Endothelial cell (in vitro differentiated cells): ENCODE measurements around the gene KIR2DL1. TPM values are rescaled to one million over a fixed set of nuclear protein-coding genes. Genes with fewer than 3 reads are reported as not detected.
"Not testable (repeated sequence)": the region's sequence is repeated elsewhere in the genome, so short reads cannot be mapped to it uniquely, and the experiment has no call there.

Source experiments
- DNase-seq: peaks from one replicate; pipeline ENCODE4 v3.0.0; 2021; ENCODE audit warnings: low spot score
- H3K27ac Mint-ChIP-seq: one replicate; pipeline ENCODE4 v1.8.0; 2021; ENCODE audit warnings: mixed read lengths, inconsistent platforms; ENCODE audit not compliant: unreplicated experiment
- H3K27me3 Mint-ChIP-seq: one replicate; pipeline ENCODE4 v1.8.0; 2021; ENCODE audit warnings: mild to moderate bottlenecking, moderate library complexity, mixed read lengths, inconsistent platforms; ENCODE audit not compliant: unreplicated experiment
- H3K36me3 Mint-ChIP-seq: one replicate; pipeline ENCODE4 v1.8.0; 2021; ENCODE audit warnings: mild to moderate bottlenecking, low read depth, mixed read lengths, inconsistent platforms; ENCODE audit not compliant: unreplicated experiment
- H3K4me1 Mint-ChIP-seq: one replicate; pipeline ENCODE4 v1.8.0; 2021; ENCODE audit warnings: mild to moderate bottlenecking, mixed read lengths, inconsistent platforms; ENCODE audit not compliant: unreplicated experiment
- H3K4me3 Mint-ChIP-seq: one replicate; pipeline ENCODE4 v1.8.0; 2021; ENCODE audit warnings: mild to moderate bottlenecking, mixed read lengths, inconsistent platforms; ENCODE audit not compliant: unreplicated experiment
- H3K9me3 Mint-ChIP-seq: one replicate; pipeline ENCODE4 v1.8.0; 2021; ENCODE audit warnings: mixed read lengths, inconsistent platforms; ENCODE audit not compliant: unreplicated experiment
- CTCF ChIP-seq: fragments of 200-600 bp; sonication (generic); IDR thresholded peaks from one replicate; pipeline ENCODE4 v1.5.0; 2021; ENCODE audit warnings: antibody characterized with exemption; ENCODE audit not compliant: unreplicated experiment
- total RNA-seq: library from RNA; stranded (reverse); fragmentation: NEBNext Ultra II Directional; extraction: Animal tissue kit (Norgen Biotek cat#: 25700); gene quantifications from one replicate; pipeline ENCODE4 v1.2.1, GENCODE V29; 2021; ENCODE audit not compliant: unreplicated experiment

Gene KIR2DL1
- total RNA-seq, 1 donor from 2014 or later, result not detected

GRCh38 chr19:54817670-54818536 lies 48.3 kb downstream of the KIR2DL1 start:
- Mint-ChIP-seq H3K9me3 (peaks cover 73% of the 10 kb centered on the region), H3K36me3 (peaks cover 39% of the 10 kb centered on the region), H3K4me1 (no peaks in the 10 kb centered on the region), H3K4me3 (no peak overlapping the region), H3K27me3 (peaks cover 12% of the 10 kb centered on the region), H3K27ac (no peak overlapping the region)
- TF ChIP-seq CTCF, result no peak
- no peak for DNase-seq

GRCh38 chr19:54824416-54824815 lies 54.8 kb downstream of the KIR2DL1 start:
- H3K27me3 Mint-ChIP-seq, H3K27ac Mint-ChIP-seq, H3K4me1 Mint-ChIP-seq, H3K4me3 Mint-ChIP-seq, DNase-seq: not testable (repeated sequence)
- Mint-ChIP-seq H3K9me3 (peaks cover 58% of the 10 kb centered on the region), H3K36me3 (peaks cover 13% of the 10 kb centered on the region)

- H3K4me1 Mint-ChIP-seq, DNase-seq, H3K27me3 Mint-ChIP-seq, H3K4me3 Mint-ChIP-seq, H3K27ac Mint-ChIP-seq: not testable (repeated sequence)
- peaks cover 57% of the 10 kb centered on the region for H3K9me3 Mint-ChIP-seq
- H3K36me3 Mint-ChIP-seq, result peaks cover 15% of the 10 kb centered on the region
These were observed 55.7 kb downstream of the KIR2DL1 start for GRCh38 chr19:54825326-54825725.

- H3K4me1 Mint-ChIP-seq, H3K27ac Mint-ChIP-seq, H3K4me3 Mint-ChIP-seq, DNase-seq: not testable (repeated sequence)
- H3K9me3 Mint-ChIP-seq, result peaks cover 63% of the 10 kb centered on the region
- H3K27me3 Mint-ChIP-seq, result peaks cover 11% of the 10 kb centered on the region
- peaks cover 16% of the 10 kb centered on the region for H3K36me3 Mint-ChIP-seq
These were observed 58.5 kb downstream of the KIR2DL1 start for GRCh38 chr19:54828064-54828463.

- peaks cover 37% of the 10 kb centered on the region for H3K36me3 Mint-ChIP-seq
- not testable (repeated sequence) for DNase-seq, H3K4me3 Mint-ChIP-seq, H3K4me1 Mint-ChIP-seq
- peaks cover 67% of the 10 kb centered on the region for H3K9me3 Mint-ChIP-seq
- peaks cover 18% of the 10 kb centered on the region for H3K27me3 Mint-ChIP-seq
- H3K27ac Mint-ChIP-seq, result peak within 1 kb of the TSS; percentile 48
These were observed 62.9 kb downstream of the KIR2DL1 start, which contains the start of gene KIR2DS4 for GRCh38 chr19:54832496-54832895. TSS of gene KIR2DS4 (plus strand) at chr19:54832676.

Other genes with a start within 250 kb of the KIR2DL1 start
- gene LILRA2, start 196.0 kb upstream of the KIR2DL1 start, total RNA-seq, result not detected
- not detected for gene LILRA1, start 176.2 kb upstream of the KIR2DL1 start, total RNA-seq
- not detected for gene LILRB1, start 139.3 kb upstream of the KIR2DL1 start, total RNA-seq
- not detected for gene LILRB4, start 106.8 kb upstream of the KIR2DL1 start, total RNA-seq
- gene KIR3DL3, start 45.4 kb upstream of the KIR2DL1 start, total RNA-seq, result not detected
- not detected for gene KIR2DL3, start 31.3 kb upstream of the KIR2DL1 start, total RNA-seq
- gene KIR2DL4, start 33.8 kb downstream of the KIR2DL1 start, total RNA-seq, result not detected
- gene KIR3DL1, start 46.7 kb downstream of the KIR2DL1 start, total RNA-seq, result not detected
- not detected for gene KIR2DS4, start 62.9 kb downstream of the KIR2DL1 start, total RNA-seq
- not detected for gene KIR3DL2, start 80.7 kb downstream of the KIR2DL1 start, total RNA-seq
- gene FCAR, start 104.4 kb downstream of the KIR2DL1 start, total RNA-seq, result not detected
- not detected for gene NCR1, start 136.4 kb downstream of the KIR2DL1 start, total RNA-seq
- gene NLRP7, start 177.7 kb downstream of the KIR2DL1 start, total RNA-seq, result 0.69 TPM
- gene NLRP2, start 196.6 kb downstream of the KIR2DL1 start, total RNA-seq, result 0.31 TPM